Measurements from ENCODE around the gene KCTD12.

The KCTD12 gene

DNA sequence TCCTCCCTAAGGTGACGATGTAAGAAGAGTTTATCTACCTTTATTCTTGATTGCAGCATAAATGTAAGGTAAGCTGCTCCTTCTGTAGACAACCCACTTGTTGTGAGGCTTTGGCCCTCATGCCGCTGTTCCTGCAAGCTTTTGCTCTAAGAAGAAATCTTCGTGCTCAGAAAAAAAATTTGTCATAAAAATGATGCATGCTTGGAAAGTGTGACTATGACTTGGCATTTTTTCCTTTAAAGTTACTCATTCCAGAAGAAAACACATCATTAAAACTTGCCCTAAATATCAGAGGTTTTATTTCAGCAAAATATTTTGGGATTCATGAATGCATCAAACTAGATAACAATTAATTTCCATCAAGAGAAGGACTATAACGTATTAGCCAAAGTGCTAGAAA is 39.8 kb downstream of the KCTD12 start:
- Histone ChIP-seq H3K4me3 (ENCODE audit: insufficient read depth, low read length, poor library complexity, severe bottlenecking) (no peak overlapping the region), H2AFZ (ENCODE audit: low read depth, low read length, severe bottlenecking) (no peak overlapping the region)
- TF ChIP-seq, protein P1, sequence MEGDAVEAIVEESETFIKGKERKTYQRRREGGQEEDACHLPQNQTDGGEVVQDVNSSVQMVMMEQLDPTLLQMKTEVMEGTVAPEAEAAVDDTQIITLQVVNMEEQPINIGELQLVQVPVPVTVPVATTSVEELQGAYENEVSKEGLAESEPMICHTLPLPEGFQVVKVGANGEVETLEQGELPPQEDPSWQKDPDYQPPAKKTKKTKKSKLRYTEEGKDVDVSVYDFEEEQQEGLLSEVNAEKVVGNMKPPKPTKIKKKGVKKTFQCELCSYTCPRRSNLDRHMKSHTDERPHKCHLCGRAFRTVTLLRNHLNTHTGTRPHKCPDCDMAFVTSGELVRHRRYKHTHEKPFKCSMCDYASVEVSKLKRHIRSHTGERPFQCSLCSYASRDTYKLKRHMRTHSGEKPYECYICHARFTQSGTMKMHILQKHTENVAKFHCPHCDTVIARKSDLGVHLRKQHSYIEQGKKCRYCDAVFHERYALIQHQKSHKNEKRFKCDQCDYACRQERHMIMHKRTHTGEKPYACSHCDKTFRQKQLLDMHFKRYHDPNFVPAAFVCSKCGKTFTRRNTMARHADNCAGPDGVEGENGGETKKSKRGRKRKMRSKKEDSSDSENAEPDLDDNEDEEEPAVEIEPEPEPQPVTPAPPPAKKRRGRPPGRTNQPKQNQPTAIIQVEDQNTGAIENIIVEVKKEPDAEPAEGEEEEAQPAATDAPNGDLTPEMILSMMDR (IDR thresholded peaks at IDR 0.05; ENCODE audit: insufficient read depth, low read length, poor library complexity, severe bottlenecking), result no peak
- TF ChIP-seq EZH2phosphoT487 (conservative IDR thresholded peaks at IDR 0.05; ENCODE audit: low read length), result no peak

GRCh38 chr13:76845865-76846264 is 40.3 kb downstream of the KCTD12 start:
- Histone ChIP-seq H4K20me1 (ENCODE audit: low read depth, low read length) (no peaks in the 10 kb centered on the region), H3K27ac (ENCODE audit: low read depth, low read length) (no peak overlapping the region)

More for the DNA sequence above, 39.8 kb downstream of the KCTD12 start:
- no peak overlapping the region for H3K4me2 ChIP-seq (ENCODE audit: low read depth, low read length, poor library complexity, severe bottlenecking)
- no peak overlapping the region for H3K9ac ChIP-seq (ENCODE audit: low read length)
- no peaks in the 10 kb centered on the region for H3K79me2 ChIP-seq (ENCODE audit: insufficient read depth, low read length)
- H3K9me3 ChIP-seq (ENCODE audit: insufficient read depth, low read length), result no peaks in the 10 kb centered on the region
- no peaks in the 10 kb centered on the region for H3K9me2 ChIP-seq (replicated peaks; ENCODE audit: insufficient read depth, low read length)
- H3K27me3 ChIP-seq (ENCODE audit: low read length), result no peaks in the 10 kb centered on the region
- H3K36me3 ChIP-seq (ENCODE audit: low read length), result no peaks in the 10 kb centered on the region
- H3K27ac ChIP-seq (ENCODE audit: low read depth, low read length), result no peak overlapping the region
- no peaks in the 10 kb centered on the region for H4K20me1 ChIP-seq (ENCODE audit: low read depth, low read length)
- no peaks in the 10 kb centered on the region for H3F3A ChIP-seq (ENCODE audit: insufficient read depth)

GRCh38 chr13:76845367-76845766 is 40.8 kb downstream of the KCTD12 start:
- no peak overlapping the region for H3K27ac ChIP-seq (ENCODE audit: low read depth, low read length)
- no peaks in the 10 kb centered on the region for H4K20me1 ChIP-seq (ENCODE audit: low read depth, low read length)
- H3K9me3 ChIP-seq (ENCODE audit: insufficient read depth, low read length), result no peaks in the 10 kb centered on the region
- no peak overlapping the region for H2AFZ ChIP-seq (ENCODE audit: low read depth, low read length, severe bottlenecking)
- H3K27me3 ChIP-seq (ENCODE audit: low read length), result no peaks in the 10 kb centered on the region
- H3K36me3 ChIP-seq (ENCODE audit: low read length), result no peaks in the 10 kb centered on the region
- no peak overlapping the region for H3K9ac ChIP-seq (ENCODE audit: low read length)
- no peaks in the 10 kb centered on the region for H3F3A ChIP-seq (ENCODE audit: insufficient read depth)
- H3K4me2 ChIP-seq (ENCODE audit: low read depth, low read length, poor library complexity, severe bottlenecking), result no peak overlapping the region
- no peak for TF ChIP-seq EZH2phosphoT487 (conservative IDR thresholded peaks at IDR 0.05; ENCODE audit: low read length)
- TF ChIP-seq, protein P1 (IDR thresholded peaks at IDR 0.05; ENCODE audit: insufficient read depth, low read length, poor library complexity, severe bottlenecking), result no peak
- H3K79me2 ChIP-seq (ENCODE audit: insufficient read depth, low read length), result no peaks in the 10 kb centered on the region
- H3K9me2 ChIP-seq (replicated peaks; ENCODE audit: insufficient read depth, low read length), result no peaks in the 10 kb centered on the region
- H3K4me3 ChIP-seq (ENCODE audit: insufficient read depth, low read length, poor library complexity, severe bottlenecking), result no peak overlapping the region

More at GRCh38 chr13:76845865-76846264, 40.3 kb downstream of the KCTD12 start:
- Histone ChIP-seq H3K79me2 (ENCODE audit: insufficient read depth, low read length) (no peaks in the 10 kb centered on the region), H3K9ac (ENCODE audit: low read length) (no peak overlapping the region), H2AFZ (ENCODE audit: low read depth, low read length, severe bottlenecking) (no peak overlapping the region), H3K4me3 (ENCODE audit: insufficient read depth, low read length, poor library complexity, severe bottlenecking) (no peak overlapping the region), H3K9me3 (ENCODE audit: insufficient read depth, low read length) (no peaks in the 10 kb centered on the region), H3K36me3 (ENCODE audit: low read length) (no peaks in the 10 kb centered on the region), H3K4me2 (ENCODE audit: low read depth, low read length, poor library complexity, severe bottlenecking) (no peak overlapping the region), H3K27me3 (ENCODE audit: low read length) (no peaks in the 10 kb centered on the region), H3F3A (ENCODE audit: insufficient read depth) (no peaks in the 10 kb centered on the region), H3K9me2 (replicated peaks; ENCODE audit: insufficient read depth, low read length) (no peaks in the 10 kb centered on the region)
- TF ChIP-seq, protein P1 (IDR thresholded peaks at IDR 0.05; ENCODE audit: insufficient read depth, low read length, poor library complexity, severe bottlenecking), result no peak

Measured in SU-DHL-6 (cell line).